GM18867 (cell line): ENCODE results near the gene TEAD2.

ENCODE experiments used
- ATAC-seq: cut with Tn5 transposase; IDR thresholded peaks from one replicate; pipeline ENCODE4 v1.9.1; 2021; ENCODE audit warnings: mild to moderate bottlenecking, moderate library complexity; ENCODE audit not compliant: unreplicated experiment

Gene TEAD2

DNA sequence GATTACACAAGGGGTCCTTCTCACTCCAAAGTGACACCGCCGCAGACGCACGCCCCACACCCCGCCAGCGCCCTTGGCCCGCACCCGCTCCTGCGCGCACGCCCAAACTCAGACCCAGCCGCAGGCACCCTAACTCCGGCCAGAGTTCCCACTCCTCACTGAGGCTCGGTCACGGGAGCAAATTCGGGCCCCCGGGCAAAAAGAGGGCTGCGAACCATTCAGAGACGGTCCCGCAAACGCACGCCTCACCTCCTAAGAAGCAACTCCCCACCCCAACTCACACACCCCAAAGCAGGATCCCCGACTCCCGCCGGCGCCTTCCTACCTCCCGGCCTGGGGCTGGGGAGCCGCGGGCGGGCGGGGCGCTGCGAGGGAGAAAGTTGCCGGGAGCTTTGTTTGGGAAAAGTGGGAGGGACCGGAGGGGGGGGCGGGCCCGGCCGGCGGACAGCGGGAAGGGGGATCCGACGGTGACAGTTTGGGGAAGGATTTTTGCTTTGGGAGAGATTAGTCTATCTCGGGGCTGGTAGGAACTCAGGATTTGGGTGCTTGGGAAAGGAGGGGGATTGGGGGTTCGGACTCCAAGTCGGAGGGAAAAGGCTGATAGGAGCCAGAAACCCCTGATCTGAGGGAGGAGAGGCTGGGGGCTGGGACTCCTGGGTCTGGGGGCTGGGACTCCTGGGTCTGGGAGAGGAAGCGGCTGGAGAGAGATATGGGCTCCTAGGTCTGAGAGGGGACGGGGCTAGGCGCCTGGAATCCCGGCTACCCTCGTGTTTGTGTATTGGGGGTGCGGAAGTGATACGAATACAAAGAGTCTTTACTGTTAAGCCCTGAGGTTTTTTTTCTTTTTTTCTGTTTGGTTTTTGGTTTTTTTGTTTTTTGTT lies at the start of gene TEAD2:
Gene TEAD2, minus strand, starts transcription at position 369 of the 881 bp plus-strand sequence. CDS start 2,341 bp downstream, outside the sequence.
- no peak for ATAC-seq

GRCh38 chr19:49411681-49412326 lies 49.6 kb upstream of the TEAD2 start:
- no peak for ATAC-seq

DNA sequence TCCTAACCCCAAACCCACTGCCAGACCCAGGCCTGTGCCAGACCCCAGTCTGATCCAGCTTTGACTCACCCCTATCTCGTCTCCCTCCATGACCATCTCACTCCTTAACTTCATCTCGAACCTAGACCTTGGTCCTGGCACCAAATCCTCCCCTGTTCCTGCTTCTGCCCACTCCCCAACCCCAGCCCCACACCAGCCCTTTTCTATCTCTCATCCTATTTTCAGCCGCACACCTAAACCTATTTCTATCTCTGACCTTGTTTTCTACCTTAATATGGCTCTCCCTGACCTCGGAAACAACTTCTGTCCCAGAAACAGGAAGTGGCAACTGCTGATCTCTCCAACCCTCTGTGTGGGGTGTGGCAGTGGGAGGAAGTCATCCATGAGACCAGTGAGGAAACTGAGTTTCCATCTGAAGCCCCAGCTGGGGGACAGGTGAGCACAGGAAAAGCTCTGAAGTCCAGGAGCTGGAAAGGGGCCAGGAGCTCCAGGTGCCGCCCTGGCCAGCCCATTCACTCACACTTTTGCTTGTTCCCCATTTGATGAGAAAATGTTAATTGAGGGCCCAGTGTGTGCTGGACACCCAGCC lies 47.3 kb upstream of the TEAD2 start:
- no peak for ATAC-seq

DNA sequence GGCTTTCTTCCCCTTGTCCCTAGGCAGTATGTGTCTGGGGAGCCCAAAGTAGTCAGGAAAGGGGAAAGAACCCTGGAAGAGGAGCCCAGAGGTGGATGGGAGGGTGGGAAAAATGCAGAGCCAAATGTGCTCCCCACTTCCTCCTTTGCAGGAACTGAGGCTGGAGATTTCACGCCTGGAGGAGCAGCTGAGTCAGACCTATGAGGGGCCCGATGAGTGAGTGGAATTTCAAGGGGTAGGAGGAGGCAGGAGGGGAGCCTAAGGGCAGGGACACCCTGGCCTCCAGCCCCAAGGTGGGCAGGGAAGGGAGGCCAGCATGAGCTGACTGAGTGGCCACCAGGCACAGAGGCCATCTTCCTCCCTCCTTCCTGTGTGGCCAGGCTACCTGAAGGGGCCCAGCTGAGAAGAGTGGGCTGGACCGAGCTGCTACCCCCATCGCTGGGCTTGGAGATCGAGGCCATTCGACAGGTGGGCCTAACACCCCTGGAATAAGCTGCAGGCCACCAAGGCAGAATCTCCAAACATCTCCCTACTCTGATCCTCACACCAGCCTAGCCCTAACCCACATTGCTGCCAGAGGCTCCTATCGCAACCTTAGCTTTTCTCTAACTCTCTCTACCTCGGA lies 46.7 kb upstream of the TEAD2 start:
- ATAC-seq, result no peak

DNA sequence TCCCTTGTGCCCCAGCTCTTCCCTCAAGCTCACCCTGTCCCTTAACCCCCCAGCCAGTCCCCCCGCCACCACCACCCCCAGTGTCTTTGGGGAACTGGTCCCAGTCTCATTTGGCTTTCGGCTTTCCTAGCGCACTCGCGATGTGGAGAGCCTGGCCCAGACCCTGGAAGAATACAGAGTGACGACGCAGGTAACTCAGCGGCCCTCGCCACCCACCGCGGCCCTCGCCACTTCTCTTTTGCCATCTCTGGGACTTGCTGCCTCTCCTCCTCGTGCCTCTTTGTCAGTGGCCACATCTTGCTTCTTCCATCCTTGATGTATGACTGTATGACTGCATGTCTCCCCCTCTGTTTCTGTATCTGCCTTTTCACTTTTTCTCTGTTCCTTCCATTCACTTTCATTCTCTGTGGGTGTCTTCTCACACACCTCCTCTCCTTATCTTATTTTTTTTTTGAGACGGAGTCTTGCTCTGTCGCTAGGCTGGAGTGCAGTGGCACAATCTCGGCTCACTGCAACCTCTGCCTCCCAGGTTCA lies 45.3 kb upstream of the TEAD2 start:
- ATAC-seq, result no peak

- no peak for ATAC-seq
These were observed 44.9 kb upstream of the TEAD2 start for GRCh38 chr19:49407079-49407478.

DNA sequence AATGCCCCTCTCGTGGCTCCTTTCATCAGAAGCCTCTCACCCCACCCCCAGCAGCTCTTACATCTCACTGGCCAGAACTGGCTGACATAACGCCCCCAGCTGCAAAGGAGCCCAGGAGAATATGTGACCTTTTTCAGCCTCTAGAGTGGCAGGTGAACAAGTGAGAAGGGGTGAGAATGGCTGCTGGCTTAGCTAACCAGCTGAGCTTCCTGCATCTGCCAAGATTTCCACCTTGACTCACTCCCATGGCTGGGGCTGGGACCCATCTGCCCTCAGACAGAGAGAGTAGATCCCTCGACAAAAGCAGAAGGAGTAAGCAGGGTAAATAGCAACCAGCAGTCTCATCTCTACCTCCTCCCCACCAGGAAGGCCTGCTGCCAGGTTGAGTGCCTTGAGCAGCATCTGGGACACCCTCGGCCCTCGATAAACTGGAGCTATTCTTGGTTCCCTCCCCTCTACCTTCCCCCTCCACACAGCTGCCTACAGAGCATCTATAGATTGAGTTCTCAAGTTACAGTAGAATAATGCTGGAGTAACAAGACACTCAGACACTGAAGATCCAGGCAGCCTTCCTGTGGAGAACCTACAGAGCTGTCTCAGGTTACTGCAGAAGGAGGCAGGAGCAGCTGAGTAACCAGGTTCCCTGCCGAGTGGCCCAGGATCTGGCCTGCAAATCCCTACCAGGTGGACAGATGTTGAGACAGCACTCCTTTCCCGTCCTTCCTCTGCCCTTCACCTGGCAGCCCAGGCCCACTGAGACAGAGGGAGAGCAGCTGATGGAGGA lies 41.4 kb upstream of the TEAD2 start:
- no peak for ATAC-seq

GRCh38 chr19:49400029-49400428 lies 37.8 kb upstream of the TEAD2 start:
- ATAC-seq, result no peak

- no peak for ATAC-seq
These were observed 36.7 kb upstream of the TEAD2 start for GRCh38 chr19:49398931-49399330.

DNA sequence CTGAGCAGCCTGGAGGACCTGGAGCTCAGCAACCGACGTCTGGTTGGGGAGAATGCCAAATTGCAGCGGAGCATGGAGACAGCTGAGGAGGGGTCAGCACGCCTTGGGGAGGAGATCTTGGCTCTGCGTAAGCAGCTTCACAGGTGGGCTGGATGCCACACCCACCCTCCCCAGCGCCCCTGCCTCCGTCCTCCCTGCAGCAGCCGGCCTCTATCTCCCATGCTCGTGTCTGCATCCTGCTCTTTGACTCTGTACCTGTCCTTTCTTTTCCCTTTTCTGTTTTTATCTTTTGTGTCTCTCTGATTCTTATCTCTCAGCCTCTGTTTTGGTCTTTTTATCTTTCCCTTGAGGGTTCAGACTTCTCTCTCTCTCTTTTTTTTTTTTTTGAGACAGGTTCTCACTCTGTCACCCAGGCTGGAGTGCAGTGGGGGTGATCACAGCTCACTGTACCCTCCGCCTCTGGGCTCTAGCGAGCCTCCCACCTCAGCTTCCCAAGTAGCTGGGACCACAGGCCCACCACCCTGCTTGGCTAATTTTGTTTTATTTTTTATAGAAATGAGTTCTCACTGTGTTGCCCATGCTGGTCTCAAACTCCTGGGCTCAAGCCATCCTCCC lies 35.9 kb upstream of the TEAD2 start:
- no peak for ATAC-seq

- ATAC-seq, result no peak
These were observed 34.7 kb upstream of the TEAD2 start for GRCh38 chr19:49396738-49397505.

DNA sequence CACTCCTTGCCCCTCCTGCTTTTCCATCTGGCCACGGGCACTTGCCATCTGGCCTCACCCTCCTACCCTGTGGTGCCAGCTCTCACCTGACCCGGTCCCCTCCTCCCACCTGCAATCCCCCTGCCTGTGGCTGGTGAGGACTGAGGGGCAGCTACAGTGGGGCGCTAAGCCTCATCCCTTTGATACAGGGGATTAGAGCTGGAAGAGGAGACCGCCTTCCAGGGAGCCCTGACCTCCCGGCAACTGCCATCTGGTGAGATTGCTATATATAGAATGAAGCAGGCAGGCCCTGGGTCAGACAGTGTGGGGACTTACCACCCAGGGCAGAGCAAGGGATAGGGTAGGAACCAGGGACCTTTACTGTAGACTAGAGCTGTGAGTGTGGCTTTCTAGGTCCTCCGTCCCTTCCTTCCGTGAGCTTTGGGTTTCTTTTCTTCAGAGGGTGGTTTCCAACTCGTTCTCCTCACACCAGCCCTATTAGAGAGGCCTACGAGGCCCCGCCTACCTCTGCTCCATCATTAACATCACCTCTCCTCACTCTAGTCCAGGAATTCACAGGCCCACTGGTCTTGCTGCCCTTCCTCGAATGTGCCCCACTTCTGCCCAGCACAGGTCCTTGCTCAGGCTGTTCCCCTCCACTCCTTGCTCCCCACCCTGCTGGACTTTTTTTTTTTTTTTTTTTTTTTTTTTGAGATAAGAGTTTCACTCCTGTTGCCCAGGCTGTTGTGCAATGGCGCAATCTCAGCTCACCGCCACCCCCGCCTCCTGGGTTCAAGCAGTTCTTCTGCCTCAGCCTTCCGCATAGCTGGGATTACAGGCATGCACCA lies 33.6 kb upstream of the TEAD2 start:
- no peak for ATAC-seq

DNA sequence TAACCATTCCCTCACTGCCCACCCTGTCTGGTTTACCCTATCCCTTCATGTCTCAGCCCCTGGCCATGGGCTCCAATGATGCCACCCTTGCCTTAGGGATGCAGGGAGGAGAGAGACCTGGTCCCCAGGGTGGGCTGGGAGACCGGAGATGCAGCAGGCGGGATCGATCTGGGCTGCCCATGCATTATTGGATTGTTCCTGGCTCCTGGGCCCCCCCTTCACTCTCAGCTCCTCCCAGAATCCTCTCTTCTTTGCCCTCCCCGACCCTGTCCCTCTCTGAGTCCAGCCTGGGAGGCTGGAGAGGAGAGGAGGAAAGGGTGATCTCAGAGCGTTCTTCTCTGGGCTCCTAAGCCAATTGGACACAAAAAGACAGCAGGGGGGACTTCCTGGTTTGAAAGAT lies 31.7 kb upstream of the TEAD2 start:
- ATAC-seq, result no peak

DNA sequence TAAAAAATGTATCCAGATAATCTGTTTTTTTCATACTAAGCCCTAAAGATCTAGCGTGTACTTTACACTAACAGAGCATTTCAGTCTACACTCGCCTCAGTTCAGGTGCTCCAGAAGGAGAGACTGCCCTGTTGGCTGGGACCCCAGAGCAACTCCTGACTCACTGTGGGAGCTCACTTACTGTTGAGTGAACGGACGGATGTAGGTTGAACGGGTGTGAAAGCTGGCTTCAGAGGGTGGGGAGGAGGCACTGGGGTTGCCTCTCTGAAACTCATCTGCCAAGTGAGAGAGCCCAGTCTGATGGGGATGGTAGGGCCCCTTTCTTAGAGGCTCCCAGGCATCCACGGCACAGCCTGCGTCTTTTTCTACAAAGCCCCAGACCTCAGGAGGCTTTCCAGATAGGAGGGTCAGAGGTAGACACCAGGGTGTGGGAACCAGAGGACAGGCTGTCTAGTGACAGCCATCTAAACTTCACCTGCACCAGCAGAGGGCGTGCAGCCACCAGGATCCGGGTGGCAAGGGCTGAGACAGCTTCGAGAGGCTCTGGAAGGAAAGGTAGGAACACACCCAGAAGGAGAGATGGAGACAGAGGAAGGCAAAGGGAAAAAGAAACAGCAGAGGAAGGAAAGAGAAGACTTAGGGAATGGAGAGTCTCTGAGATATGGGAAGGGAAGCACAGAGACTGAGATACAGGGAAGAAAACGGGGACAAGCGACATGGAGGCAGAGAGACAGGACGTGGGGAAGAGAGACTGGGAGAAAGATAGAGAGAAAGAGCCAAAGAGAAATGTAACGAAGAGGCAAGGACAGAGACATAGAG lies 29.6 kb upstream of the TEAD2 start:
- peak; percentile 55 for ATAC-seq

DNA sequence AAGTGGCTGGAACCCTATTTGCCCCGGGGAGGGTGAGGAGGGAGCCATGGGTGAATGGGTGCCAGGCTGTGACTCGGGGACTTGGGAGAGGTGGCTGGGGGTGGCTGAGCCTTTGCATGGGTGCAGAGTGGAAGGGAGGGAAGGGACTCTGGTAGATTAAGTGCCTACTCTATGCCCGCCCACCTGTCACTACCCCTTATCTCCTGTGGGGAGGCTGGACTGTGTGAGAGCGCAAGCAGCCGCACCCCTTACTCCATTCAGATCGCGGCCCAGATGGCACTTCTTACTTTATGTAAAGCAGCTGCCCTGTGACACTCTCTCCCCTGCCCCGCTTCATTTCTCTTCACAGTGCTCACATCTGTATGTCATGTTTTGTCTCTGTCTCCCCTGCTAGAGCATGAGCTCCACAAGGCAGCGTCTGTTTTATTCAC lies 28.7 kb upstream of the TEAD2 start:
- no peak for ATAC-seq

DNA sequence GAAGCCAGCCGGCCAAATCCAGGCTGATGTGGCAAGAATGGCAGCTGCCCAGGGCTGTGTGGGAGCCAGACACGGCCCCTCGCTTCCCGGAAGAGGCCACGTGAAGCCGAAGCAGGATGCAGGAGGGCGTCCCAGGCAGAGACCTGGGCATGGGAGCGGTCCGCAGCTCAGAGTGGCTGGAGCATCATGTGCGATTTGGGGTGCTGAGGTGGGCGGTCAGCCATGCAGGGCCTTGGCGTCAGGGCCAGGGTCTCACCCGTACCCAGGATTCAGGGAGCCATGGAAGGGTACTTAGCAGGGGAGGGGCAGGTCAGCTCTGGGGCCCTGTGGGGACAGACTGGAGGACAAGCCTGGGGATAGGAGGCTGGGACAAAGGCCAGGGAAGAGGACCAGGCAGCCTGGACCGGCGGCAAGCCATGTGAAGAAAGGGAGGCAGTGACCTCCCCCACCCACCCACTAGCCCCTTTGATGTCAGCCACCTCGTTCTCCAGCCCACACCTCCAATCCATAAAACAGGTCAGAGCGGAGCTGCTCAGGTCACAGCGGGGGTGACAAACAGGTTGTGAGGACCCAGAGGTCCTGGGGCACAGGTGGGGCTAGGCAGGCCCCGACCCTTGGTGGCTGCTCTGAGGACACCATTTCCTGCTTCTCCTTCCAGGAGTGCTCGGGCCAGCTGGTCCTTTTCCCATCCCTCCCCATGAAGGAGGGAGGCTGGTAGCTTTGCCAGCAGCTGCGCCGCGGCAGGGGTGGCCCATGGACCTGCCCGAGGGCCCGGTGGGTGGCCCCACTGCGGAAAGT lies 28.1 kb upstream of the TEAD2 start:
- ATAC-seq, result no peak

DNA sequence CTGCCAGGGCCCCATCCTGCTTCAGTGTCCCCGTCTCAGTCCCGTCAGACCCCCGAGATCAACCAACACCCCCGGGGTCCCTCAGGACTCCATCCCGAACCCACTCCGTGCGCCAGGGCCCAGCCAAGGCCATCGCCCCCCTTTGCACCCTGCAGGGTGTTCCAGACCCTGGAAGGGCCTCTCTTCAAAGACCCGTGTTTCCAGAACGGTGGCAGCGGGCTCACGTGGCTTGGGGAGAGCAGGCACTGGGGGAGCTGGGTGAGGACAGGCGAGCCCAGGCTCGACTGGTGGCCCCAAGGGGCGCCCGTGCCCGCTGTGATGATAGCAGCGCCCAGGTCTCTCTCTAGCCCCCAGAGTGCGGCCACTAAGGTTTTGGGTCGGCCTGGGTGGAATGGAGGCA lies 27.2 kb upstream of the TEAD2 start:
- no peak for ATAC-seq
